ENCODE measurements around the gene FNDC1. TPM values are rescaled to one million over a fixed set of nuclear protein-coding genes. Genes with fewer than 3 reads are reported as not detected.
A peak's percentile ranks its signal among the peaks of the same experiment; 100 is the strongest.

Gene FNDC1
- total RNA-seq, 1 donor from 2014 or later: 0.12 TPM

DNA sequence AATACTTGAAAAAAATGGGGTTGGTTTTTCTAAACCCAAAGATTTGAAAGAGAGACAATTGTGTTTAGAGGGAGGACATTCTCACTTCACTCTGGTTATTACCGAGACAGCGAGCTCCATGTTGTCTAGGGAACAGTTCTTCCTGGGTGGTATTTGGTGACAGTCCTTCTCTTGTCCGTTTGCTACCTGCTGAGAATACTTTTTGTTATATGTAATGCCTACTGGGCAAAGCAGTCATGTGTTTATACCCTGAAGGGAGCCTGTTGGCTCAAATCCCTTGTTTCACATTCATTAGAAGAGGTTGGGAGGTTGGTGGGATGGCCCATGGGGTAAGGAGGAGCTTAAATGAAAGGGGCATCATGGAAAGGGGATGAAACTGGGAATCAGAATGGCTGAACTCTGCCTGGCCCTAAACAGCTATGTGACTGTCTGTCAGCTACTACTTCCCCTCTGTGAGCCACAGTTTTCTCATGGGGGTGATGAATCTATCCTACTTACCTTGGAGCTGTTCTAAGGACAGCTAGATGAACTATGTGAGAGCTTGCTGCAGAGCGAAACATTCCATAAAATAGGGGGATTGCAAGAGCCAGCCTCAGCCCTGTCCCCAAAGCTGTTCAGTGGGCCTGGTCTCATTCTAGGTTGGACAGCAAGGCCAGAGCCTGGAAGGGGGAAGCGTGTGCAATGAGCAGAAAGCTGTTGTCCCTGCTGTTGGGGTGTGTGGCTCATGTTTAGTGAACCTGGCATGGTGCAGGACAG is 43.5 kb downstream of the FNDC1 start:
- no peak for ATAC-seq

GRCh38 chr6:159213405-159213804 is 44.2 kb downstream of the FNDC1 start:
- ATAC-seq: no peak

DNA sequence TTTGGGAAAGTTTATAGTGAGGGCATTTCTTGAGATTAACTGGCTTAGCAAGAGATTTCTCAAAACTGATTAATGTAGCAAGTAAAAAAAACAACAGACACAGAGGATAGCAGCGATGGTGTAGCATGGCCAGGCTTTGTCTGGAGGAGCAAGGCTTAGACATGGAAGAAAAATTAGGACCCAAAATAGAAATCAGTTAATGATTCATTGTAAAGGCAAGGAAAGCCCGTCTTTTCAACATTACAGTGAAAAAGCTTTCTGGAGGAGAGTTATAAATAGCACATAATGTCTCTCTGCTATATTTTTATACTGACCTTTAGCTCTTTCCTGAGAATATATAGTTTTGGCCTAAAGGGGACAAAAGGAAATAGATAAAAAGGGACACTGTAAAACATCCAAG is 45.1 kb downstream of the FNDC1 start:
- no peak for ATAC-seq

- no peak for ATAC-seq
These were observed 48.5 kb downstream of the FNDC1 start for GRCh38 chr6:159217595-159218275.

GRCh38 chr6:159220093-159220492 is 50.9 kb downstream of the FNDC1 start:
- ATAC-seq: no peak

DNA sequence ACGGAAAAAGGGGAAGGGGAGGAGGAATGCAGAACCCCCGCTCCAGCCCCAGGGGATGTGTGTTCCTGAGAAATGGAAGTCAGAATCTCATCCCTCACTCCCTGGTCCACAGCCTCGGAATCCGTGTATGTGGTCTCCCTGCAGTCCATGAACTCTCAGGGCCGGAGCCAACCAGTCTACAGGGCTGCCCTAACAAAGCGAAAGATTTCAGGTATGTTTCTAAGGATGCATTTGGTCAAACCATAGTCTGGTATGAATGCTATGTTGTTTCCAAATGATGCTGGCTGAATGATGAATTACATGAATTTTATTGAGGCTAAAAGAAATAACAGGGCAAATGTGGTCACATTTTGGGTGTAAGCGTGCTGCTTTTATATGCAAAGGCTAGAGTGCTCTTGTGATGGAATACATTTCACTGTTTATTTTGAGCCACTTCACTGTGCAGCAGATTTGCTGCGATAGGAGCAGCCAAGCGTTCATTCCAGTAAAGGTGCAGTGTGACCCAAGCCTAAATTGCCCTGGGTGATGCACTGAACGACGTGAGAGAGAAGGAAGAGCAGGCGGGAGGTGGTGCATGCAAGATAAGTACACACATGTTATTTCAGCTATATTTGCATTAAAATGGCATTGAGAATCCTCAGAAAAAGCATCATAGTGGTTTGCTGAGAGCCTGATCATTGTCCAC is 52.4 kb downstream of the FNDC1 start:
- ATAC-seq: no peak

- no peak for ATAC-seq
These were observed 55.3 kb downstream of the FNDC1 start for GRCh38 chr6:159224452-159224851.

- no peak for ATAC-seq
These were observed 60.5 kb downstream of the FNDC1 start for GRCh38 chr6:159229651-159230051.

- ATAC-seq: no peak
These were observed 63.0 kb downstream of the FNDC1 start for GRCh38 chr6:159232106-159232645.

DNA sequence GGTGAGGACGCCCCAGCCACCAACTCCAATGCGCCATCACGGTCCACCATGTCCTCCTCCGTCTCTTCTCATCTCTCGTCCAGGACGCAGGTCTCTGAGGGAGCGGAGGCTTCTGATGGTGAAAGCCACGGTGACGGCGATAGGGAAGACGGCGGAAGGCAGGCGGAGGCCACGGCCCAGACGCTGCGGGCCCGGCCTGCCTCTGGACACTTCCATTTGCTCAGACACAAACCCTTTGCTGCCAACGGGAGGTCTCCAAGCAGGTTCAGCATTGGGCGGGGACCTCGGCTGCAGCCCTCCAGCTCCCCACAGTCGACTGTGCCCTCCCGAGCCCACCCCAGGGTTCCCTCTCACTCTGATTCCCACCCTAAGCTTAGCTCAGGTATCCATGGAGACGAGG is 63.6 kb downstream of the FNDC1 start:
- no peak for ATAC-seq

DNA sequence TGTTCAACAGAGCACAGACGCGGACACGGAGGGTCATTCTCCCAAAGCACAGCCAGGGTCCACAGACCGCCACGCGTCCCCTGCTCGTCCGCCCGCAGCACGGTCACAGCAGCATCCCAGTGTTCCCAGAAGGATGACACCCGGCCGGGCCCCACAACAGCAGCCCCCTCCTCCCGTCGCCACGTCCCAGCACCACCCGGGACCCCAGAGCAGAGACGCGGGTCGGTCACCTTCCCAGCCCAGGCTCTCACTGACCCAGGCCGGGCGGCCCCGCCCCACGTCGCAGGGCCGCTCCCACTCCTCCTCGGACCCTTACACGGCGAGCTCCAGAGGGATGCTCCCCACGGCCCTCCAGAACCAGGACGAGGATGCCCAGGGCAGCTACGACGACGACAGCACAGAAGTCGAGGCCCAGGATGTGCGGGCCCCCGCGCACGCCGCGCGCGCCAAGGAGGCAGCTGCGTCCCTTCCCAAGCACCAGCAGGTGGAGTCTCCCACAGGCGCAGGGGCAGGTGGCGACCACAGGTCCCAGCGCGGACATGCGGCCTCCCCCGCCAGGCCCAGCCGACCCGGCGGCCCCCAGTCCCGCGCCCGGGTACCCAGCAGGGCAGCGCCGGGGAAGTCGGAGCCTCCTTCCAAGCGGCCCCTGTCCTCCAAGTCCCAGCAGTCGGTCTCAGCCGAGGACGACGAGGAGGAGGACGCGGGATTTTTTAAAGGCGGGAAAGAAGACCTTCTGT is 64.3 kb downstream of the FNDC1 start:
- ATAC-seq: no peak

DNA sequence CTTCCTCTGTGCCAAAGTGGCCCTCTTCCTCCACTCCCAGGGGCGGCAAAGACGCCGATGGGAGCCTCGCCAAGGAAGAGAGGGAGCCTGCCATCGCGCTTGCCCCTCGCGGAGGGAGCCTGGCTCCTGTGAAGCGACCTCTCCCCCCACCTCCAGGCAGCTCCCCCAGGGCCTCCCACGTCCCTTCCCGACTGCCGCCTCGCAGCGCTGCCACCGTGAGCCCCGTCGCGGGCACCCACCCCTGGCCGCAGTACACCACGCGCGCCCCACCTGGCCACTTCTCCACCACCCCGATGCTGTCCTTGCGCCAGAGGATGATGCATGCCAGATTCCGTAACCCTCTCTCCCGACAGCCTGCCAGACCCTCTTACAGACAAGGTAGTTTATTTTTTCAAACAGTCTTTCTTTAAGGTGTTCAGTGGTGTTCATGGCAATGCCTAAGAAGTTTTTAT is 64.9 kb downstream of the FNDC1 start:
- no peak for ATAC-seq

DNA sequence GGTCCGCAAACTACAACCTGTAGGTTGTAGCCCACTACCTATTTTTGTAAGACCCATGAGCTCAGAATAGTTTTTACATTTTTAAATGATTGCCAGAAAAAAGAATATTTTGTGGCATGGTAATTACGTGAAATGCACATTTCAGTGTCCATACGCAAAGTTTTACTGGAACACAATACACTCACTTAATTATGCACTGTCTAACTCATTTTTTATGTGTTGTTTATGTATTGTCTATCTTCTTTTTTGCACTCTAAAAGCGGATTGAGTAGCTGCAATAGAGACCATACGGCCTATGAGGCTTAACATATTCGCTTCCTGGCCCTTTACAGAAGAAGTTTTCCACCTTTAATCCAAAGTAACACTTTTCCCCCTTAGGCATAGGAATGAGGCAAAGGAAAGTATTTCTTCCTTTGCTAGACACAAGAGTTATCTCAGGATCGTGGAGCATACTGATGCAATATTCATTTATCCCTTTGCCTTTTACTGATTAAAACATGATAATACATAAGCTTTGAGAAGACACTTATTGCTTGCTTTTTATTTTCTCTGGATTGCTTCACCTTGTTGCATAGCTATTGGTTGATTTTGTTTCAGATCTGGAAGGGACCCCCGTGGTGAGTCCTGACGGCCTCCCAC is 69.8 kb downstream of the FNDC1 start:
- no peak for ATAC-seq

- ATAC-seq: no peak
These were observed 79.9 kb downstream of the FNDC1 start for GRCh38 chr6:159249128-159249527.

GRCh38 chr6:159249752-159250151 is 80.6 kb downstream of the FNDC1 start:
- ATAC-seq: no peak

GRCh38 chr6:159250633-159251032 is 81.4 kb downstream of the FNDC1 start:
- no peak for ATAC-seq

- peak; percentile 96 for ATAC-seq
These were observed 83.8 kb downstream of the FNDC1 start for GRCh38 chr6:159252955-159253508.

DNA sequence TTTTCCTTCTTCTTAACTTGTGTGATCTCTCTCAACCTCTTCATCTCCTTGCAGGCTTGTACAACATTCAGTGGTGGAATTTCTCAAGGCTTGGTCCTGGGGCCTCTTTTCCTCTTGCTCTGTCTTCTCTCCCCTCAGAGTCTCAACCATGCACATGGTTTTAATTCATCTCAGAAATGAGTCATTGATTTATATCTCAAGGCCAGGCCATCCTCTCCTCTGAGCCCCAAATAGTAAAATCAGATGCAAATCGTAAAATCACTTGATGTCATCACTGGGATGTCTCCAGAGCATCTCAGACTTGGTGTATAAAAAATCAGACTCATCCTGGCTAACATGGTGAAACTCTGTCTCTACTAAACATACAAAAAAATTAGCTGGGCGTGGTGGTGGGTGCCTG is 85.0 kb downstream of the FNDC1 start:
- no peak for ATAC-seq

DNA sequence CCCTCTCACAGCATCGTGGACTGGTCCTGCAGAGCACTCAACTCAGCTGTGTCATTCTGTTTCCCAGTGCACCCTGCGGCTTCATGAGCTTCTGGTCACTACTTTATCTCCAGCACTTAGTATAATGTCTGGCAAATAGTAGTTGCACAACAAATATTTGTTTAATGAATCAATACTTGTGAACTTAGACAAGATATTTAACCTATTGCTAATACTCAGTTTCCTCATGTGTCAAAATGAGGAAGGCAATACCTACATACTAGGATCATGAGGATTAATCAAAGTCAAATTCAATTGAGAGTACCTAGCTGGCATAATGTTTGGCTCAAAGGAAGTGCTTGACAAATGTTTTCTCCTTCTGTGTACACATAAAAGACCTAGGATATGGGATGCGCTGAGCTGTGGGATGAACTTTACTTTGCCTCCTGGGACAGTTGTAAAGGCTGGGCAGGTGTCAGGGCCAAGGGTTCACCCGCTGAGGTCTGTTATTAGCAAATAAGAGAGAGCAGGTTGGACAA is 86.3 kb downstream of the FNDC1 start:
- ATAC-seq: no peak

DNA sequence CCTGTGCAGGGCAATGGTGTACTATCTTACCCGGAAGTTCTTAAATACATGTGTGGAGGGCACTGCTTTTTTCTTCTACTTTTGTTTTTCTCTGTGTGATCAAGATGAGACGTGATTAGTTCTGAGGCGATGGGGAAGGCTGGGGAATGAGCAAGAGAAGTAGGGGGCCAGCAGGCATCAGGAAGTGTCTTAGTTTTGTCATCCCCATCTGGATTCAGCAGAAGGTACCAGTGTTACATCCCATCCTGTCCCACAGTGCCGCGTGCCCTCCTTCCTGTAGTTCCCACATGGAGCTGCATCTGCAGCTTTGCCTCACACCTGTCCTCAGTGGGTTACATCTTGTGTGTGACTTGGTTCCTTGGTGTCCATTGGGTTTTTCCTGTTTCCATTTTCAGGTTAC is 86.9 kb downstream of the FNDC1 start:
- no peak for ATAC-seq

- no peak for ATAC-seq
These were observed 88.6 kb downstream of the FNDC1 start for GRCh38 chr6:159257846-159258245.

All from esophagus mucosa (tissue), 1 donor.